GM18951 (cell line): ENCODE results near the gene DNM3.
"Not testable (repeated sequence)": the region's sequence is repeated elsewhere in the genome, so short reads cannot be mapped to it uniquely, and the experiment has no call there.

Source experiments
- POLR2A ChIP-seq: IDR thresholded peaks from 4 replicates; pipeline ENCODE4 v1.6.1; 2011; ENCODE audit warnings: mild to moderate bottlenecking; ENCODE audit not compliant: insufficient read length, insufficient read depth; ENCODE audit errors: extremely low read depth
- in situ Hi-C: fragments of 300-500 bp; cut with MboI; formaldehyde crosslinking; loops from one replicate; pipeline ENCODE4 v1.12.0; 2022; ENCODE audit warnings: low sequenced_read_pairs, mixed read lengths, inconsistent platforms; ENCODE audit not compliant: unreplicated experiment

Gene DNM3

DNA sequence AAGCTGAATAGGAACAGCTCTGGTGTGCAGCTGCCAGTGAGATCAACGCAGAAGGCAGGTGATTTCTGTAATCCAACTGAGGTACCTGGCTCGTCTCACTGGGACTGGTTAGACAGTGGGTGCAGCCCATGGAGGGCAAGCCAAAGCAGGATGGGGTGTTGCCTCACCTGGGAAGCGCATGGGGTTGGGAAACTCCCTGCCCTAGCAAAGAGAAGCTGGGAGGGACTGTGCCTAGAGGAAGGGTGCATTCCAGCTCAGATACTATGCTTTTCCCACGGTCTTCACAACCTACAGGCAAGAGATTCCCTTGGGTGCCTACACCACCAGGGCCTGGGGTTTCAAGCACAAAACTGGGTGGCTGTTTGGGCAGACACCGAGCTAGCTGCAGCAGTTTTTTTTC is 183.2 kb downstream of the DNM3 start:
- TF ChIP-seq POLR2A: no peak
- in situ Hi-C loops: no loop called here

DNA sequence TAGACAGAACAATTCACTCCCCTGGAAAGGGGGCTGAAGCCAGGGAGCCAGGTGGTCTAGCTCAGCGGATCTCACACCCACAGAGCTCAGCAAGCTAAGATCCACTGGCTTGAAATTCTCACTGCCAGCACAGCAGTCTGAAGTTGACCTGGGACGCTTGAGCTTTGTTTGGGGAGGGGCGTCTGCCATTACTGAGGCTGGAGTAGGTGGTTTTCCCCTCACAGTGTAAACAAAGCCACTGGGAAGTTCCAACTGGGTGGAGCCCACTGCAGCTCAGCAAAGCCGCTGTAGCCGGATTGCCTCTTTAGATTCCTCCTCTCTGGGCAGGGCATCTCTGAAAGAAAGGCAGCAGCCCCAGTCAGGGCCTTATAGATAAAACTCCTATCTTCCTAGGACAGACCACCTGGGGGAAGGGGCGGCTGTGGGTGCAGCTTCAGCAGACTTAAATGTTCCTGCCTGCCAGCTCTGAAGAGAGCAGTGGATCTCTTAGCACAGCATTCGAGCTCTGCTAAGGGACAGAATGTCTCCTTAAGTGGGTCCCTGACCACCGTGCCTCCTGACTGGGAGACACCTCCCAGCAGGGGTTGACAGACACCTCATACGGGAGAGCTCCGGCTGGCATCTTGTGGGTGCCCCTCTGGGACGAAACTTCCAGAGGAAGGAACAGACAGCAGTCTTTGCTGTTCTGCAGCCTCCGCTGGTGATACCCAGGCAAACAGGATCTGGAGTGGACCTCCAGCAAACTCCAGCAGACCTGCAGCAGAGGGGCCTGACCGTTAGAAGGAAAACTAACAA is 183.8 kb downstream of the DNM3 start:
- in situ Hi-C loops: not testable (repeated sequence)

DNA sequence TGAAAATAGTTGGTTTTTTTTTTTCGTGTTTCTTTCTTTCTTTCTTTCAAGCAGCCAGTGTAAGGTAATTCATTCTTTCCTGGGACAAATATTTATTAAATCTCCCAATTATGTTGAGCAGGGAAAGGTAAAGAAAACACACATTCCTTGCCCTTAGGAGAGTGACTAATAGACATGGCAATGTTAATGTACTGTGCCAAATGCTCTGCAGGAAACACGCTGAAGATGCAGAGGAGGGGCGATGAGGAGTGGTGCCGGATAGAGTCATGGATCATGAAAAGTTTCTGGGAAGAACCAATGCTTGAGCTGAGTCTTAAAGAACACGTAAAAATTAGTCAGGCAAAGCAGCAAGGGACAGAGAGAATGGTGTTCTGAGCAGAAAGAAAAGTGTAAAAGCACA is 199.2 kb downstream of the DNM3 start:
- TF ChIP-seq POLR2A: no peak
- in situ Hi-C loops: no loop called here

DNA sequence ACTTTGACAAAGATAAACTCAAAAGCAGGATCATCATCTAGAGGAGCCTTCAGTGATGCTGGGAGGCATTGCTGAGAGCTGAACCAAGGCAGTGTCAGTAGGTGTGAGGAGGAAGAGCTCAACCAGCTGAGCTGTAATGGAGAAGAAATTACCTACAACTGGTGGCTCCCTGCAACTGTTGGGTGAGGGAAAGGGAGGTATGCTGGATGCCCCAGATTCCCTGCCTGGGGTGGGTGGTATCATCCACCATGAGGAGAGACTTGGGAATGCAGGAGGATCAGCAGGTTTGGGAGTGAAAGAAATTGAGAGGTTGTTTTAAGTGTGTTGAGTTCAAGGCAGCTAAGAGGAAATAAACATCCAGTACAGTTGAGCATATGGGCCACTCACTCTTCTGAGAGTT is 199.8 kb downstream of the DNM3 start:
- no peak for TF ChIP-seq POLR2A
- in situ Hi-C loops: no loop called here

DNA sequence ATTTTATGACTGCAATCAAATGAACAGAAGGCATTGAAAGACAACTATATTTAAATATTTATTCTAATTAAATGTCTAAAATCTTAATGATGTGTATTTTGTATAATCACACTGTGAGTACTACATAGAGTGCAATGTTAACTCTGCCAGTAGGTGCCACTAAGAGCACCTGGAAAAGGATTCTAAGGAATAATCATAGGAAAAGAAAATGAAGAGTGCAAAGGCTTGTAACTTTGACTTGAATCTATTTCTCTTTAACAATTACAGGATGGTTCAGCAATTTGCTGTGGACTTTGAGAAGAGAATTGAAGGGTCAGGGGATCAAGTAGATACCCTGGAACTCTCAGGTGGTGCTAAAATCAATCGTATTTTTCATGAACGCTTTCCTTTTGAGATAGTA is 200.4 kb downstream of the DNM3 start:
- TF ChIP-seq POLR2A: no peak
- in situ Hi-C loops: no loop called here

DNA sequence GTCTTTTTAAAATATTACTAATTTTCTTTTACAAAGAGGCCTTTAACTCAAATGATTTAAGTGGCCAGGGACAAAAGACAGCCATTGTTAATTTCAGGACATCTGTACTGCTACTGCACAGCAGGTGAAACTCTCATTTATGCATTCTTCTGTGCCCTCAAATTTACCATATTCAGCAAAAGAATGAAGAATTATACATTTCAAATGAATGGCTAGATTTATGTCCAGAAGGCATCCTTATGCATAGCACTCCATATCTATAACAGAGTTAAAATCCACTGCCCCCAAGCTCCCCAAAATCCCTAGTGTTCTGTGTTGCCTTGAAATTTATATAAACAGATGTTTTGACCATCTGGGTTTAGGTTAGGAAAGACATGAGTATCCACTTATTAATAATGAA is 202.6 kb downstream of the DNM3 start:
- no peak for TF ChIP-seq POLR2A
- in situ Hi-C loops: no loop called here

DNA sequence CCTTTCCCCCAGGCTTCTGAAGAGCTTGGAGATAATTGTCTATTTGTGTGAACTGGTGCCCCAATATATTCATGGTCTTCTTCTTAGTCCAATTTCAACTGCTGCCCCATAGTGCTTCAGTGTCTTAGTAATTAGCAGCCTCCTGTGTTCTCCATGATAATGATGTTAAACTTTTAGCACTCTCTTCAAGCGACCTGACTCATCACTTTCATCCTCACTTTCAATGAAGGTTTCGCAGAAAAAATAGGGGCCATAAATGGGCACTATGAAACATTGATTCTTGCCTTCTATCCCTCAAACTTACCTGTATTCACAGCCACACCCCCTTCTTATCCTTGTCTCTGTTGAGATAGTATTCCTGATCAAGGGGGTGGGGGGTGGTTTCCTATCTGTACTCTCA is 210.6 kb downstream of the DNM3 start:
- no peak for TF ChIP-seq POLR2A
- in situ Hi-C loops: no loop called here

DNA sequence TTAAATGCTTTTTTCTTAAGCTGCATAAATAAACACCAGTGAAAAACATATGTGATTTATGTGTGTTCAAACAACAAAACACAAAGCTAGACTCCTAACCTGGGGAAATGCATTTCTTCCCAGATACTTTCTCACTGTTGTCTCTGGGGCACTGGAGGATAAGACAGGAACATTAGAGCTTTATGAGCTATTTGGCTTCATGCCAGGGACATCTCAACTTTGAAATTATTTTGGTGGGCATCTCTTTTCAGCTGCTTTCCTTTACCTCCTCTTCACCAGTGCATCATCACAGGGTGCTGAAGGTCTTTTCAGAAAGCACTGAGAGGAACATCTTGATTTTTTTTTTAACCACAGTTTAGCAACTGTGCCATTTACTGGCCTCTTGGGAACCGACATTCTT is 212.9 kb downstream of the DNM3 start:
- in situ Hi-C loops: no loop called here
- TF ChIP-seq POLR2A: no peak

DNA sequence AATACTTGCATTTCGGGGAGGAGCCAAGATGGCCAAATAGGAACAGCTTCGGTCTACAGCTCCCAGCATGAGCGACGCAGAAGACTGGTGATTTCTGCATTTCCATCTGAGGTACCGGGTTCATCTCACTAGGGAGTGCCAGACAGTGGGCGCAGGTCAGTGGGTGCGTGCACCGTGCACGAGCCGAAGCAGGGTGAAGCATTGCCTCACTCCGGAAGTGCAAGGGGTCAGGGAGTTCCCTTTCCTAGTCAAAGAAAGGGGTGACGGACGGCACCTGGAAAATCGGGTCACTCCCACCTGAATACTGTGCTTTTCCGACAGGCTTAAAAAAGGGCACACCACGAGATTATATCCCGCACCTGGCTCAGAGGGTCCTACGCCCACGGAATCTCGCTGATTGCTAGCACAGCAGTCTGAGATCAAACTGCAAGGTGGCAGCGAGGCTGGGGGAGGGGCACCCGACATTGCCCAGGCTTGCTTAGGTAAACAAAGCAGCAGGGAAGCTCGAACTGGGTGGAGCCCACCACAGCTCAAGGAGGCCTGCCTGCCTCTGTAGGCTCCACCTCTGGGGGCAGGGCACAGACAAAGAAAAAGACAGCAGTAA is 214.6 kb downstream of the DNM3 start:
- in situ Hi-C loops: not testable (repeated sequence)

DNA sequence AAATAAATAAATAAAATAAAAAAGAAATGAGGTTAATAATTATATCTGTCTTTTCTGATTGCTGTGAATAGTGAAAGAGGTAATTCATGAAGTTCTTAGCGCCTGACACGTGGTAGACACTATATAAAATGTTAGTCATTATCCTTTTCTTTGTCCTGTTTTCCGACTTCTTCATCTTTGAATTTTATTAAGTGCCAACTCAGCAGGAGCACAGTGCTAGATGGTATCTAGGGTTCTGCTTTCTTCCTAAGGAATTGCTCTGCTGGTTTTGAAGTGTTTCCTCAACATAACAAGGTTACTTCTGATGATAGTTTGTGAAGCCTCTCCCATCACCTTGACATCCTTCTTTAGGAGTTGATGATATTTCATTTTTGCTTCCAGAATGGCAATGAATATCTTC is 227.0 kb downstream of the DNM3 start:
- in situ Hi-C loops: no loop called here
- no peak for TF ChIP-seq POLR2A

DNA sequence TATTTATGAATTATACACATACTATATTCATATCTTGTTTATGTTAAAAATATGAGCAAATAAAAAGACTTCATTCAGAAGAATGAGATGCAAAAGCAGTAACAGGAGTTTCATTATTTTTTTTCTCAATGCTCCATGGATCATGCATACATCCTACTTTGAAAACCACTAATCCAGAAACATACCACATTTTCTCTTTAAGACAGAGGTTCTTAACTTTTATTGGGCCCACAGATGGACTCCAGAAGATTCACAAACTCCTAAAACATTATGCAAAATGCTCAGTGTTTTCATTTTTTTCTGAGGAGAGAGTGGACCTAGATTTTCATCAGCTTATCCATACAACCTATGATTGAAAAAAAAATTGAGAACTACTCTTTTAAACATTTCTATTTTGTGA is 227.8 kb downstream of the DNM3 start:
- no peak for TF ChIP-seq POLR2A
- in situ Hi-C loops: no loop called here

DNA sequence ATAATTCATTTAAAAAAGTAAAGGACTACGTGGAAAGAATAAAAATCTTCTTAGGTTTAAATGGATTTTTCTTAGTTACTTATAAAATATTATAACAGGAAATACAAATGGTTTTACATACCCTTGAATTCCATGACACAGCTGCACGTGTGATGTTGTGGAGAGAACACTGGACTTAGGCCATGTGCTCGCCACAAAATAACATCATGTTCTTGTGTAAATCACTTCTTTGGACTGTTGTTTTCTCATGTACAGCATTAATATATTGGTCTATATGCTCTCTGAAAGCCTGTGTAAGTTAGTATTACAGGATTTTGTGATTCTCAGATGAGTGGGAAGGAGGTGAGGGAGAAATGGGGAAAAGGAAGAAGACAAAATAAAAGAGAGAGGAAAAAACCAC is 228.2 kb downstream of the DNM3 start:
- no peak for TF ChIP-seq POLR2A
- in situ Hi-C loops: no loop called here

DNA sequence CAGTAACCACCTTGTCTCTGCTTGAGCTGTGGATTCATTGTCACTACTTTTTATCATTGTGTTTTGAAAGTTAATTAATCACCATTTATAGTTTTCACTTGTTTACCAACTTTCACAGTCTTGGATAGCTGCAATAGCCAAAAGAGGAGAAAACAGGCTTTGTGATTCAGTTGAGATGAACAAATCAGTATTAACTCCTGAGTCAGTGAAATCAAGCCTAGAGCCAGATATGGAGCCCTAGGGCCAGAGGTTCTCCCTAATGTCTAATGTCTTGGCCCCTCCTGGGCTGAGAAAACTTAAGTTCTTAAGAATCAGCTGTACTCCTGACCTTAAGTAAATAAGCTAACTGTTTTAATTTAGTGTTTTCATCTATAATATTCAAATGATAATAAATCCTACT is 228.8 kb downstream of the DNM3 start:
- TF ChIP-seq POLR2A: no peak

DNA sequence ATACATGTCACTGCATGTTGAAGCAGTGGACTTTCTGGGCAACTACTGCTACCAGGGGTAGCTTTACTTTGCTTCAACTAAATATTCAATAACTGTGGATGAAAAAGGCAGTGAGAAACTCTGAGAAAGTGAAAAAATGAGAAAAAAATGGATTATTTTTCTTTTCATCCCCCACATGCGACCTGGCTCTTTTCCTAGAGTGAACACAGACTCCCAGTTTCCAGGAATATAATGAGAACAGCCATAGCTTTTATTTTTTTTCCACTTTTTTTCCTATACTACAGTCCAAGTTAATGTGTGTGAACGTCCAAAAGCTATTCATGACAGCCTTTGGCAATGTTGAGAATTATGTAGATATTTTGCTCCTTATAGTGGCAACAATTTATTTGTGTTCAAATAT is 230.4 kb downstream of the DNM3 start:
- TF ChIP-seq POLR2A: no peak
- in situ Hi-C loops: no loop called here

More for the DNA sequence above, 228.8 kb downstream of the DNM3 start:
- in situ Hi-C loops: no loop called here

DNA sequence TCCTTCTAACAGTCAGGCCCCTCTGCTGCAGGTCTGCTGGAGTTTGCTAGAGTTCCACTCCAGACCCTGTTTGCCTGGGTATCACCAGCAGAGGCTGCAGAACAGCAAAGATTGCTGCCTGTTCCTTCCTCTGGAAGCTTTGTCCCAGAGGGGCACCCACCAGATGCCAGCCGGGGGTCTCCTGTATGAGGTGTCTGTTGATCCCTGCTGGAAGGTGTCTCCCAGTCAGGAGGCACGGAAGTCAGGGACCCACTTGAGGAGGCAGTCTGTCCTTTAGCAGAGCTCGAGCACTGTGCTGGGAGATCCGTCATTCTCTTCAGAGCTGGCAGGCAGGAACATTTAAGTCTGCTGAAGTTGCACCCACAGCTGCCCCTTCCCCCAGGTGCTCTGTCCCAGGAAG is 238.6 kb downstream of the DNM3 start:
- in situ Hi-C loops: loop anchor here (25.0 kb wide), 1 partner anchor 332 kb away; the partner anchor contains the start of gene C1orf105

DNA sequence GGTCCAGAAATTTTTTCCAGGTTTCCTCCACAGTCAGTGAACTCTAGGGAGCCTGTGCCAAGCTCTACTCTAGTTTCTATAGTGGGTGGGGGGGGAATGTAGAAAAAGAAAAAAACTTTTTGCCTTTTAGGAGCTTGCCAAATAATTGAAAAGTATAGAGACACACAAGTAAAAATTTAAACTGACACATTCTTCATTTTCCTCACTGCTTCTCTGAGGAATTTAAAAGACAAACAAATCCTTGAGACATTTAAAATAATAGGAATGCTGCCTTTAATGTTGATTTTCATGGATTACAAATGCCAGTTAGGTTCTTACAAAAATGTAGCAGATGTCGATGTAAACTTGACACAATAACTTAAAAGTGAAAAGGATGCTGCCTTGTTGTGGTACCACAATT is 241.9 kb downstream of the DNM3 start:
- no peak for TF ChIP-seq POLR2A
- in situ Hi-C loops: loop anchor here (25.0 kb wide), 1 partner anchor 329 kb away; the partner anchor contains the start of gene C1orf105
